ENCODE measurements around the gene SAMD5.

GRCh38 chr6:147540075-147540474, 31.6 kb downstream of the SAMD5 start:
- TF ChIP-seq SUZ12 (IDR thresholded peaks at IDR 0.05; ENCODE audit: extremely low read depth, insufficient read depth, insufficient read length) (no peak), YY1 (IDR thresholded peaks at IDR 0.05; ENCODE audit: insufficient read depth, insufficient read length) (no peak), ZNF274 (IDR thresholded peaks at IDR 0.05; ENCODE audit: low read depth, low read length) (no peak)
